Measurements from ENCODE around the gene RASL10B. TPM values are rescaled to one million over a fixed set of nuclear protein-coding genes. Genes with fewer than 3 reads are reported as not detected.

The RASL10B gene
- total RNA-seq, 4 donors from 2014 or later, result 10.3 to 28.1 (median 17.4) TPM

DNA sequence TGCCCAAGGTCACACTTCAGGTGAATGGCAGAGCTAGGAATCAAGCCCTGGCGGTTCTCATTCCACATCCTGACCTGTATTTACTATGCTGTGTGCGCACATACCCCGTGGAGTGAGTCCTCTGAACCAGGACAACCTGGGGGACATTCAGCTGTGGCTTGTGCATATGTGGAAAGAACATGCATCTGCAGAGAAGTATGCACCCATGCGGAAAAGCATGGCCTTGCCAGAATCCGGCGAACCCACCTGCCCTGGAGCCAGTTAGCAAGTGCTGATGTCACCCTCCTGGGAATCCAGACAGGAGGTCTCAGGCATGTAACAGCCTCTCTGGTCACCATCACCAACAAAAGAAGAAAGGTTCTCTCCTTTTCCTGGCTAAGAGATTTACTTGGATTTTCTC is 1.9 kb downstream of the RASL10B start:
- no peak for DNase-seq (ENCODE audit: extremely low spot score)
- no peak overlapping the region for H3K4me3 ChIP-seq
- TF ChIP-seq POLR2A (IDR thresholded peaks at IDR 0.05; ENCODE audit: low read depth) (no peak), EP300 (IDR thresholded peaks at IDR 0.05) (no peak), POLR2AphosphoS5 (IDR thresholded peaks at IDR 0.05) (no peak)
- TF ChIP-seq, protein P1, sequence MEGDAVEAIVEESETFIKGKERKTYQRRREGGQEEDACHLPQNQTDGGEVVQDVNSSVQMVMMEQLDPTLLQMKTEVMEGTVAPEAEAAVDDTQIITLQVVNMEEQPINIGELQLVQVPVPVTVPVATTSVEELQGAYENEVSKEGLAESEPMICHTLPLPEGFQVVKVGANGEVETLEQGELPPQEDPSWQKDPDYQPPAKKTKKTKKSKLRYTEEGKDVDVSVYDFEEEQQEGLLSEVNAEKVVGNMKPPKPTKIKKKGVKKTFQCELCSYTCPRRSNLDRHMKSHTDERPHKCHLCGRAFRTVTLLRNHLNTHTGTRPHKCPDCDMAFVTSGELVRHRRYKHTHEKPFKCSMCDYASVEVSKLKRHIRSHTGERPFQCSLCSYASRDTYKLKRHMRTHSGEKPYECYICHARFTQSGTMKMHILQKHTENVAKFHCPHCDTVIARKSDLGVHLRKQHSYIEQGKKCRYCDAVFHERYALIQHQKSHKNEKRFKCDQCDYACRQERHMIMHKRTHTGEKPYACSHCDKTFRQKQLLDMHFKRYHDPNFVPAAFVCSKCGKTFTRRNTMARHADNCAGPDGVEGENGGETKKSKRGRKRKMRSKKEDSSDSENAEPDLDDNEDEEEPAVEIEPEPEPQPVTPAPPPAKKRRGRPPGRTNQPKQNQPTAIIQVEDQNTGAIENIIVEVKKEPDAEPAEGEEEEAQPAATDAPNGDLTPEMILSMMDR (IDR thresholded peaks at IDR 0.05), result no peak
- intact Hi-C loops (cut with DNase I), result no loop called here
- peaks cover 0 to 3% (median 0%) of the 10 kb centered on the region in 4 donors for H3K36me3 ChIP-seq
- H3K27ac ChIP-seq (replicated peaks in 1 of 4), result no peak overlapping the region
- 97% methylated on average over 6 of the region's 6 CpGs for WGBS
- peaks cover 7 to 53% (median 42%) of the 10 kb centered on the region in 4 donors for H3K4me1 ChIP-seq
- H3K9me3 ChIP-seq, result no peaks in the 10 kb centered on the region
- no peaks in the 10 kb centered on the region for H3K27me3 ChIP-seq

DNA sequence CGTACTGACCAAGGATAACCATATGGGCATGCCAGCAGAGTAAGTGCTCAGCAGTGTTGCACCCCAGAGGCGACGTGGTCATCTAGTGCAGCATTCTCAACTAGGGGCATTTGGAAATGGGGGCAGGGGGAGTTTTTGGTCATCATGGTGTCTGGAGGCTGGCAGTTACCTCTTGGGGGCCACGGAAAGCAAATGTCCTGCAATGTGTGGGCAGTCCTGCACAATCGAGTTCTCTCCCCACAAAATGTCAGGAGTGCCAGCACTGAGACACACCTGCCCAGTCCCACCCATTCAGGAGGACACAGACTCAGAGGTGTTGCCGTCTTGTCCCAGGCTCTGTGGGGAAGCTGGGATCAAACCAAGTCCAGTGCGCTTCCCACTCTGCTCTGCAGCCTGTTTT is 3.0 kb downstream of the RASL10B start:
- no peak for DNase-seq (ENCODE audit: extremely low spot score)

DNA sequence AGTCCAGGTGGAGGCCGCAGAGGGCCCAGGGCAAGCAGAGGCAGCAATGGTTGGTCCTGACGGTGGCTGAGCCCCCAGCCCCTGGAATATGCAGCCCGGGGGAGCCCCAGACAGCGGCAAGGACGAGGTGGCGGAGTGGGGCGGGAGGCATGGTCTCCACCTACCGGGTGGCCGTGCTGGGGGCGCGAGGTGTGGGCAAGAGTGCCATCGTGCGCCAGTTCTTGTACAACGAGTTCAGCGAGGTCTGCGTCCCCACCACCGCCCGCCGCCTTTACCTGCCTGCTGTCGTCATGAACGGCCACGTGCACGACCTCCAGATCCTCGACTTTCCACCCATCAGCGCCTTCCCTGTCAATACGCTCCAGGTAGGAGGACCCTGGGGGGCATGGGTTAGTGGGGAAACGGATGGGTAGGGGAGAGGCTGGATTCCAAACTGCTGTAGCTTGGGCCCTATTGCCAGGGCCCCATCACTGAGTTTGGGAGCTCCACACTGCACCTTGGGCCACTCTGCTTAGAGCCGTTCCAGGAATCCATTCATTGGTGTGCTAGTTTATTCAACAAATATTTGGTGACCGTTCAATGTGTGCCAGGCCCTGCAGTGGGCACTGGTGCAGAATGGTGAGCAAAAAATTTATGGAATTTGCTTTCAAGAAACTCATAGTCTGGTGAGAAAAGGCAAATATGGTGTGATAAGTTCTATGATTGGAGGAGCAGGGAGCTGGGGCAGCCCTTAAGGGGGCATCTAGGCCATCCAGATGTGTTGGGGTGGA is 3.8 kb downstream of the RASL10B start:
- no peaks in the 10 kb centered on the region for H3K36me3 ChIP-seq
- peaks cover 0 to 7% (median 0%) of the 10 kb centered on the region in 4 donors for H3K27me3 ChIP-seq
- no peak for DNase-seq (ENCODE audit: extremely low spot score)
- peaks cover 7 to 34% (median 26%) of the 10 kb centered on the region in 4 donors for H3K4me1 ChIP-seq
- H3K4me3 ChIP-seq, result no peak overlapping the region
- WGBS, result 95% methylated on average over 23 of the region's 29 CpGs
- TF ChIP-seq EP300 (IDR thresholded peaks at IDR 0.05) (no peak), POLR2A (IDR thresholded peaks at IDR 0.05; ENCODE audit: low read depth) (no peak), POLR2AphosphoS5 (IDR thresholded peaks at IDR 0.05) (no peak)
- TF ChIP-seq, protein P1 (IDR thresholded peaks at IDR 0.05), result no peak
- no peaks in the 10 kb centered on the region for H3K9me3 ChIP-seq
- intact Hi-C loops (cut with DNase I), result no loop called here
- H3K27ac ChIP-seq (replicated peaks in 1 of 4), result no peak overlapping the region

More for the DNA sequence above, 3.0 kb downstream of the RASL10B start:
- H3K36me3 ChIP-seq, result no peaks in the 10 kb centered on the region
- peaks cover 7 to 42% (median 33%) of the 10 kb centered on the region in 4 donors for H3K4me1 ChIP-seq
- 94% methylated on average over 5 of the region's 7 CpGs for WGBS
- no peak overlapping the region for H3K27ac ChIP-seq (replicated peaks in 1 of 4)
- no peaks in the 10 kb centered on the region for H3K27me3 ChIP-seq
- TF ChIP-seq, protein P1 (IDR thresholded peaks at IDR 0.05), result no peak
- TF ChIP-seq EP300 (IDR thresholded peaks at IDR 0.05), result no peak
- TF ChIP-seq POLR2A (IDR thresholded peaks at IDR 0.05; ENCODE audit: low read depth), result no peak
- TF ChIP-seq POLR2AphosphoS5 (IDR thresholded peaks at IDR 0.05), result no peak
- no peak overlapping the region for H3K4me3 ChIP-seq
- intact Hi-C loops (cut with DNase I), result no loop called here
- no peaks in the 10 kb centered on the region for H3K9me3 ChIP-seq

DNA sequence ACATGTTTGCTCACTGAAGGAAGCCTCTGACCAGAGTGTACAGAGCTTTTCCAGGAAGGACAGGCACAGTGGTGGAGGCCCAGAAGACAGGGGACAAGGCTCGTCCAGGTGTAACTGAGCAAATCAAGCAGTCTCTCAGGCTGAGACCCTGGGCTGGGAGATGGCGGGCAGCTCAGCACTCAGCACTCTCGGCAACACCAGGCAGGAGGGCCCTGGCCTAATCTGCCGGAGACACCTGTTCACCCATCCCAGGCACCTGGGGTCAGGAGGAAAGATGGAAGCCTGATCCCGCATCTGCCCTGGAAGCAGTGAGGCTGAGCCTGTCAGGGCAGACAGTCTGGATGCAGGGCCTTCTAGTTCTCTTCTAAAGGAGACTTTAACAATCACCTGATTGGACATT is 4.8 kb downstream of the RASL10B start:
- no peak for DNase-seq (ENCODE audit: extremely low spot score)
- Histone ChIP-seq H3K27me3 (peaks cover 0 to 17% (median 5%) of the 10 kb centered on the region in 4 donors), H3K36me3 (no peaks in the 10 kb centered on the region), H3K27ac (replicated peaks in 1 of 4) (no peak overlapping the region), H3K4me3 (no peak overlapping the region), H3K9me3 (no peaks in the 10 kb centered on the region), H3K4me1 (peaks cover 5 to 30% (median 21%) of the 10 kb centered on the region in 4 donors)
- 91% methylated on average over 5 of the region's 5 CpGs for WGBS
- intact Hi-C loops (cut with DNase I), result no loop called here
- TF ChIP-seq POLR2AphosphoS5 (IDR thresholded peaks at IDR 0.05) (no peak), EP300 (IDR thresholded peaks at IDR 0.05) (no peak), POLR2A (IDR thresholded peaks at IDR 0.05; ENCODE audit: low read depth) (no peak)
- TF ChIP-seq, protein P1 (IDR thresholded peaks at IDR 0.05), result no peak
